CD14-positive monocyte (primary cell): ENCODE measurements around the gene E2F4. TPM values are rescaled to one million over a fixed set of nuclear protein-coding genes. Genes with fewer than 3 reads are reported as not detected.

Source experiments
- DNase-seq, 3 donors: peaks; one replicate each; pipeline ENCODE4 v3.0.0-alpha.2; 2011 to 2022
- H2AFZ ChIP-seq: 2 replicates; pipeline ENCODE4 v1.6.0; 2012; ENCODE audit warnings: mild to moderate bottlenecking, low read depth, low read length, inconsistent platforms; ENCODE audit not compliant: insufficient read depth, poor library complexity, severe bottlenecking
- H3K27ac ChIP-seq, 2 donors: 1 replicate in 1 of 2; 2 replicates in 1 of 2; pipeline ENCODE4 v1.5.1; 2012 to 2013; ENCODE audit warnings: low read length in 2 of 2, control low read depth in 1 of 2, inconsistent platforms in 1 of 2, low read depth in 1 of 2, mild to moderate bottlenecking in 1 of 2
- H3K27me3 ChIP-seq, 2 donors: one replicate each; pipeline versions ENCODE4 v1.6.0 to v1.6.1; 2011 to 2013; ENCODE audit warnings: low read length in 2 of 2; ENCODE audit not compliant: control insufficient read depth in 2 of 2, insufficient read depth in 2 of 2
- H3K36me3 ChIP-seq, 2 donors: replicated peaks in 1 of 2; 1 replicate in 1 of 2; 2 replicates in 1 of 2; pipeline versions ENCODE4 v1.5.1 to v1.6.1; 2012 to 2013; ENCODE audit warnings: low read length in 2 of 2, control low read depth in 1 of 2, inconsistent platforms in 1 of 2, mild to moderate bottlenecking in 1 of 2; ENCODE audit not compliant: insufficient read depth in 2 of 2, control insufficient read depth in 1 of 2
- H3K4me1 ChIP-seq, 2 donors: 1 replicate in 1 of 2; 2 replicates in 1 of 2; pipeline versions ENCODE4 v1.5.1 to v1.6.1; 2012 to 2013; ENCODE audit warnings: low read length in 2 of 2, control low read depth in 1 of 2, inconsistent platforms in 1 of 2, mild to moderate bottlenecking in 1 of 2, moderate library complexity in 1 of 2; ENCODE audit not compliant: insufficient read depth in 2 of 2, control insufficient read depth in 1 of 2
- H3K4me2 ChIP-seq: replicated peaks from 2 replicates; pipeline ENCODE3; 2012; ENCODE audit warnings: low read length, moderate library complexity, mild to moderate bottlenecking; ENCODE audit not compliant: poor library complexity, severe bottlenecking; ENCODE audit errors: extremely low read depth
- H3K4me3 ChIP-seq, 3 experiments: fragments of 200-600 bp in 1 of 3; sonication (generic) in 1 of 3; replicated peaks in 1 of 3; 1 replicate in 2 of 3; 2 replicates in 1 of 3; pipeline ENCODE4 v1.5.1; 2011 to 2013; ENCODE audit warnings: low read length in 3 of 3, mild to moderate bottlenecking in 3 of 3, control low read depth in 2 of 3, low read depth in 2 of 3, inconsistent platforms in 1 of 3, moderate library complexity in 1 of 3
- H3K79me2 ChIP-seq: 2 replicates; pipeline ENCODE4 v1.6.0; 2012; ENCODE audit warnings: mild to moderate bottlenecking, control low read depth, inconsistent platforms, low read length, moderate library complexity; ENCODE audit not compliant: insufficient read depth
- H3K9ac ChIP-seq: 2 replicates; pipeline ENCODE4 v1.6.0; 2017; ENCODE audit warnings: low read length, mild to moderate bottlenecking; ENCODE audit not compliant: insufficient read depth, poor library complexity, severe bottlenecking
- H3K9me3 ChIP-seq, 2 donors: replicated peaks in 1 of 2; 1 replicate in 1 of 2; 2 replicates in 1 of 2; pipeline versions ENCODE4 v1.5.1 to v1.6.1; 2012 to 2013; ENCODE audit warnings: low read length in 2 of 2, control low read depth in 1 of 2; ENCODE audit not compliant: control insufficient read depth in 1 of 2, insufficient read depth in 1 of 2
- H4K20me1 ChIP-seq: 2 replicates; pipeline ENCODE4 v1.6.0; 2012; ENCODE audit warnings: mild to moderate bottlenecking, low read length, control low read depth, moderate library complexity; ENCODE audit not compliant: insufficient read depth
- H3K27ac Mint-ChIP-seq, 7 donors: one replicate each; pipeline ENCODE4 v1.8.0; 2020; ENCODE audit warnings: mild to moderate bottlenecking in 7 of 7, mixed read lengths in 7 of 7, moderate library complexity in 6 of 7, inconsistent platforms in 2 of 7
- H3K27me3 Mint-ChIP-seq, 3 donors: one replicate each; pipeline ENCODE4 v1.8.0; 2021 to 2022; ENCODE audit warnings: low read depth in 3 of 3, mild to moderate bottlenecking in 3 of 3, mixed read lengths in 3 of 3, moderate library complexity in 3 of 3, inconsistent platforms in 1 of 3
- H3K36me3 Mint-ChIP-seq, 2 donors: one replicate each; pipeline ENCODE4 v1.8.0; 2020; ENCODE audit warnings: mixed read lengths in 2 of 2, inconsistent platforms in 1 of 2, mild to moderate bottlenecking in 1 of 2
- H3K4me1 Mint-ChIP-seq: one replicate; pipeline ENCODE4 v1.8.0; 2020; ENCODE audit warnings: mild to moderate bottlenecking, mixed read lengths
- H3K4me3 Mint-ChIP-seq, 2 donors: one replicate each; pipeline ENCODE4 v1.8.0; 2020; ENCODE audit warnings: mild to moderate bottlenecking in 2 of 2, mixed read lengths in 2 of 2, moderate library complexity in 1 of 2
- H3K9me3 Mint-ChIP-seq, 7 donors: one replicate each; pipeline ENCODE4 v1.8.0; 2020 to 2022; ENCODE audit warnings: mixed read lengths in 7 of 7, mild to moderate bottlenecking in 6 of 7, moderate library complexity in 6 of 7, inconsistent platforms in 2 of 7
- CTCF ChIP-seq: fragments of 200-600 bp; IDR thresholded peaks from one replicate; pipeline ENCODE4 v1.8.0; 2022; ENCODE audit warnings: antibody characterized with exemption, mild to moderate bottlenecking
- WGBS: methylation state at CpG from one replicate; pipeline ENCODE4 v1.1.5; 2013; ENCODE audit warnings: missing lambda C conversion rate; ENCODE audit not compliant: insufficient coverage; 5-methylcytosine and 5-hydroxymethylcytosine counted together
- intact Hi-C, 2 donors: fragments of 100-400 bp; cut with micrococcal nuclease; formaldehyde crosslinking; loops; one replicate each; pipeline versions ENCODE4 v1.15.0 to v1.15.1; 2023
- polyA plus RNA-seq, 3 donors: library from polyadenylated mRNA; depleted of rRNA in 1 of 3; unstranded in 2 of 3; stranded (reverse) in 1 of 3; fragments of 300-500 nt in 2 of 3; fragments of >200 nt in 1 of 3; fragmentation: Illumina TruSeq in 2 of 3; gene quantifications; 1 replicate in 2 of 3; 2 replicates in 1 of 3; pipeline ENCODE4 v1.2.3, GENCODE V29; 2012 to 2021

The E2F4 gene
- polyA plus RNA-seq, 3 donors: 53.1 to 191 (median 61.5) TPM

- Histone ChIP-seq H3K4me1 (no peaks in the 10 kb centered on the region), H3K27ac (peak overlapping the region in 1 of 2 donors; percentile 12), H3K27me3 (no peaks in the 10 kb centered on the region), H3K4me3 (no peak overlapping the region), H3K79me2 (no peaks in the 10 kb centered on the region), H3K36me3 (peaks cover 22 to 35% of the 10 kb centered on the region in 2 donors), H4K20me1 (peaks cover 3% of the 10 kb centered on the region), H3K9ac (no peak overlapping the region), H2AFZ (no peak overlapping the region), H3K4me2 (no peak overlapping the region), H3K9me3 (no peaks in the 10 kb centered on the region)
- Mint-ChIP-seq H3K27ac (no peak overlapping the region), H3K4me1 (no peaks in the 10 kb centered on the region), H3K9me3 (peaks cover 0 to 2% (median 0%) of the 10 kb centered on the region in 7 donors), H3K27me3 (peaks cover 0 to 9% (median 5%) of the 10 kb centered on the region in 3 donors), H3K36me3 (peaks cover 19 to 41% of the 10 kb centered on the region in 2 donors), H3K4me3 (no peak overlapping the region)
- DNase-seq: no peak
- intact Hi-C loops: no loop called here
- TF ChIP-seq CTCF: no peak
- 91% methylated on average over 21 of the region's 21 CpGs for WGBS
Observed at GRCh38 chr16:67207249-67208091, 15.5 kb downstream of the E2F4 start.

- peaks cover 14 to 35% of the 10 kb centered on the region in 2 donors for H3K36me3 Mint-ChIP-seq
- peak overlapping the region in 1 of 7 donors; percentile 41 for H3K27ac Mint-ChIP-seq
- Histone ChIP-seq H3K27ac (peak overlapping the region in 1 of 2 donors; percentile 12), H3K36me3 (peaks cover 13 to 26% of the 10 kb centered on the region in 2 donors), H3K79me2 (no peaks in the 10 kb centered on the region), H3K4me3 (no peak overlapping the region), H3K9ac (no peak overlapping the region), H3K9me3 (no peaks in the 10 kb centered on the region), H3K27me3 (no peaks in the 10 kb centered on the region), H3K4me2 (no peak overlapping the region), H2AFZ (no peak overlapping the region), H4K20me1 (peaks cover 3% of the 10 kb centered on the region), H3K4me1 (no peaks in the 10 kb centered on the region)
- peaks cover 6% of the 10 kb centered on the region for H3K4me1 Mint-ChIP-seq
- intact Hi-C loops: no loop called here
- no peak for TF ChIP-seq CTCF
- H3K9me3 Mint-ChIP-seq: peaks cover 0 to 2% (median 0%) of the 10 kb centered on the region in 7 donors
- WGBS: 90% methylated on average over 4 of the region's 11 CpGs
- peaks cover 0 to 9% (median 5%) of the 10 kb centered on the region in 3 donors for H3K27me3 Mint-ChIP-seq
- no peak overlapping the region for H3K4me3 Mint-ChIP-seq
- DNase-seq: no peak
Observed at GRCh38 chr16:67208154-67208896, 16.4 kb downstream of the E2F4 start.
